Spleen (tissue), 13 donors: ENCODE results near the gene CDCA3. TPM values are rescaled to one million over a fixed set of nuclear protein-coding genes. Genes with fewer than 3 reads are reported as not detected.
A peak's percentile ranks its signal among the peaks of the same experiment; 100 is the strongest.

Experiments
- DNase-seq: peaks from one replicate; pipeline ENCODE4 v3.0.0-alpha.2; 2020
- H3K27ac ChIP-seq, 8 donors: fragments of 200-600 bp; sonication (generic) in 7 of 8; 1 replicate in 4 of 8; 2 replicates in 4 of 8; pipeline versions ENCODE4 v1.5.0 to v1.8.0; 2016 to 2021; ENCODE audit warnings: inconsistent platforms in 4 of 8, mild to moderate bottlenecking in 4 of 8, moderate library complexity in 1 of 8
- H3K27me3 ChIP-seq, 7 donors: fragments of 200-600 bp; sonication (generic) in 6 of 7; replicated peaks in 1 of 7; 1 replicate in 4 of 7; 2 replicates in 3 of 7; pipeline versions ENCODE4 v1.5.0 to v1.8.0; 2016 to 2021; ENCODE audit warnings: inconsistent platforms in 3 of 7, mild to moderate bottlenecking in 1 of 7
- H3K36me3 ChIP-seq, 6 donors: fragments of 200-600 bp; sonication (generic) in 5 of 6; 1 replicate in 4 of 6; 2 replicates in 2 of 6; pipeline versions ENCODE4 v1.5.0 to v1.8.0; 2016 to 2021; ENCODE audit warnings: inconsistent platforms in 2 of 6
- H3K4me1 ChIP-seq, 6 donors: fragments of 200-600 bp; sonication (generic) in 5 of 6; 1 replicate in 3 of 6; 2 replicates in 3 of 6; pipeline versions ENCODE4 v1.5.0 to v1.8.0; 2016 to 2021; ENCODE audit warnings: inconsistent platforms in 3 of 6
- H3K4me3 ChIP-seq, 8 donors: fragments of 200-600 bp; sonication (generic) in 7 of 8; 1 replicate in 4 of 8; 2 replicates in 4 of 8; pipeline versions ENCODE4 v1.5.0 to v1.8.0; 2016 to 2021; ENCODE audit warnings: inconsistent platforms in 4 of 8, mild to moderate bottlenecking in 4 of 8, moderate library complexity in 2 of 8
- H3K9me3 ChIP-seq, 8 donors: fragments of 200-600 bp; sonication (generic) in 7 of 8; 1 replicate in 4 of 8; 2 replicates in 4 of 8; pipeline versions ENCODE4 v1.5.0 to v1.8.0; 2016 to 2021; ENCODE audit warnings: inconsistent platforms in 4 of 8
- CTCF ChIP-seq, 11 experiments: fragments of 200-600 bp in 7 of 11; fragments of 450-650 bp in 4 of 11; sonication (generic) in 4 of 11; IDR thresholded peaks in 8 of 11; conservative IDR thresholded peaks in 3 of 11; 1 replicate in 7 of 11; 2 replicates in 4 of 11; pipeline versions ENCODE4 v1.4.0 to v1.8.0; 2016 to 2021; ENCODE audit warnings: antibody characterized with exemption in 11 of 11, inconsistent platforms in 4 of 11, mild to moderate bottlenecking in 1 of 11
- POLR2A ChIP-seq, 3 donors: fragments of 450-650 bp; IDR thresholded peaks; one replicate each; pipeline ENCODE4 v1.5.1; 2017; ENCODE audit warnings: antibody characterized with exemption in 3 of 3, mild to moderate bottlenecking in 1 of 3
- POLR2AphosphoS5 ChIP-seq, 3 donors: sonication (generic); formaldehyde crosslinking; IDR thresholded peaks; one replicate each; pipeline ENCODE4 v1.5.1; 2017; ENCODE audit warnings: antibody characterized with exemption in 3 of 3
- WGBS, 5 donors: extraction: QIAGEN DNeasy Blood & Tissue Kit in 3 of 5; methylation state at CpG; one replicate each; pipeline versions ENCODE4 v1.1.5 to v1.1.7; 2013 to 2018; 5-methylcytosine and 5-hydroxymethylcytosine counted together
- intact Hi-C: fragments of 100-400 bp; cut with DNase I; formaldehyde crosslinking; loops from one replicate; pipeline ENCODE4 v1.15.0; 2023; ENCODE audit warnings: low total_unique reads
- long read RNA-seq, 2 donors: transcript quantifications; one replicate each; lab custom pipeline, GENCODE V29; 2026
- polyA plus RNA-seq, 3 donors: library from polyadenylated mRNA; stranded (reverse); fragments of 200-250 nt; gene quantifications; one replicate each; pipeline ENCODE4 v1.2.1, GENCODE V29; 2013
- total RNA-seq, 7 donors: library from RNA; depleted of rRNA in 3 of 7; stranded (reverse); fragments of >200 nt in 3 of 7; fragmentation: NEBNext Ultra II Directional in 4 of 7; extraction: Animal tissue kit (Norgen Biotek cat#: 25700) in 4 of 7; gene quantifications; one replicate each; pipeline versions ENCODE4 v1.1.0 to v1.2.1, GENCODE V29; 2016 to 2021
- donor health status: healthy with polysubstance abuse.
- donor health status: DM: no; HTN: no; CAD: no; lungs with moderate emphysema.
- donor health status: DM: no; HTN: no; CAD: no.
- donor health status: Bipolar disorder and iron deficiency.
- donor health status: healthy.
- donor health status: DM: no; HTN: no; CAD: no.
- donor health status: DM: yes; HTN: yes; CAD: no.

Gene CDCA3
- total RNA-seq (10 to 100 TPM in 1 of 7 donors, 1 to 10 TPM in 6; 1.9 to 10.2 (median 5.8) TPM), polyA plus RNA-seq (10 to 100 TPM in 1 of 3 donors, 1 to 10 TPM in 2; 3.6 to 18.1 (median 5.1) TPM)
- long read RNA-seq, donor 1, transcript CDCA3-207 (6 exons, 1,943 nt): major isoform, 10 of 11 reads
- long read RNA-seq, donor 1, partial matches to known transcripts: 0 of 11 reads
- long read RNA-seq, donor 1, other reads (novel, unspliced or antisense): 0 of 11 reads
- long read RNA-seq, donor 2, partial matches to known transcripts: 0 of 2 reads
- long read RNA-seq, donor 2, other reads (novel, unspliced or antisense): 0 of 2 reads

- H3K4me1 ChIP-seq: peaks cover 14 to 45% (median 25%) of the 10 kb centered on the region in 6 donors
- no peaks in the 10 kb centered on the region for H3K27me3 ChIP-seq
- WGBS, 5 donors: 0 to 1% (median 0%) methylated on average over 36 to 37 of the region's 37 CpGs
- peak within 1 kb of the TSS; percentile 82 to 98 (median 97) for H3K27ac ChIP-seq
- intact Hi-C loops: loop anchor here (10.0 kb wide), 1 partner anchor 287 kb away; the partner anchor contains the start of gene NOP2
- TF ChIP-seq POLR2AphosphoS5 (IDR thresholded peaks at IDR 0.05): peak in 2 of 3 donors; percentile 93 to 98
- peak in 2 of 3 donors; percentile 70 to 89 for TF ChIP-seq POLR2A (IDR thresholded peaks at IDR 0.05)
- TF ChIP-seq CTCF (IDR thresholded peaks at IDR 0.05 in 8 of 11, conservative IDR thresholded peaks at IDR 0.05 in 3 of 11): peak in 2 of 11 experiments; percentile 11 to 13
- peak within 1 kb of the TSS; percentile 33 to 95 (median 68) for H3K4me3 ChIP-seq
- H3K36me3 ChIP-seq: peaks cover 0 to 41% (median 10%) of the 10 kb centered on the region in 6 donors
- DNase-seq: peak; percentile 94
- no peaks in the 10 kb centered on the region for H3K9me3 ChIP-seq
Observed at GRCh38 chr12:6851153-6851920, at the start of gene CDCA3. TSS of gene CDCA3 (minus strand) at chr12:6851286. CDS start at chr12:6850952, 334 bp downstream.

GRCh38 chr12:6899837-6900519 lies 48.9 kb upstream of the CDCA3 start:
- H3K9me3 ChIP-seq: no peaks in the 10 kb centered on the region
- H3K27ac ChIP-seq: peak overlapping the region in 4 of 8 donors; percentile 27 to 51 (median 36)
- intact Hi-C loops: no loop called here
- H3K4me1 ChIP-seq: peaks cover 6 to 32% (median 18%) of the 10 kb centered on the region in 6 donors
- H3K4me3 ChIP-seq: no peak overlapping the region
- H3K27me3 ChIP-seq: no peaks in the 10 kb centered on the region
- 34 to 44% (median 38%) methylated on average over 10 of the region's 10 CpGs for WGBS, 5 donors
- DNase-seq: no peak
- no peaks in the 10 kb centered on the region for H3K36me3 ChIP-seq
- TF ChIP-seq POLR2A (IDR thresholded peaks at IDR 0.05): no peak
- TF ChIP-seq POLR2AphosphoS5 (IDR thresholded peaks at IDR 0.05): peak in 1 of 3 donors; percentile 40
- no peak for TF ChIP-seq CTCF (IDR thresholded peaks at IDR 0.05 in 8 of 11, conservative IDR thresholded peaks at IDR 0.05 in 3 of 11)

- Histone ChIP-seq H3K4me3 (no peak overlapping the region), H3K36me3 (no peaks in the 10 kb centered on the region), H3K4me1 (peaks cover 4 to 26% (median 16%) of the 10 kb centered on the region in 6 donors), H3K27me3 (no peaks in the 10 kb centered on the region), H3K27ac (peak overlapping the region in 3 of 8 donors; percentile 27 to 51 (median 31)), H3K9me3 (no peaks in the 10 kb centered on the region)
- TF ChIP-seq POLR2A (IDR thresholded peaks at IDR 0.05): no peak
- TF ChIP-seq CTCF (IDR thresholded peaks at IDR 0.05 in 8 of 11, conservative IDR thresholded peaks at IDR 0.05 in 3 of 11): no peak
- TF ChIP-seq POLR2AphosphoS5 (IDR thresholded peaks at IDR 0.05): no peak
- WGBS, 5 donors: 56 to 73% (median 61%) methylated on average over 5 of the region's 5 CpGs
- DNase-seq: no peak
- intact Hi-C loops: no loop called here
Observed at GRCh38 chr12:6899427-6899826, 48.3 kb upstream of the CDCA3 start.
